Caco-2 (cell line): ENCODE measurements around the gene TMLHE. TPM values are rescaled to one million over a fixed set of nuclear protein-coding genes. Genes with fewer than 3 reads are reported as not detected.
A peak's percentile ranks its signal among the peaks of the same experiment; 100 is the strongest.

Experiments used
- BruUV-seq: library from RNA; stranded (reverse); fragments of 400-500 nt; replicated peaks from 2 replicates; lab custom pipeline; 2021; lab: Mats Ljungman, UMichigan
- CTCF ChIA-PET: fragments of 300-600 bp; sonication (Branson Sonifier 250); formaldehyde crosslinking; loops from one replicate; lab custom pipeline; 2022; ENCODE audit warnings: antibody characterized with exemption; lab: Charles Lee
- POLR2A ChIA-PET: fragments of 300-600 bp; sonication (Branson Sonifier 250); formaldehyde crosslinking; loops from one replicate; lab custom pipeline; 2022; ENCODE audit warnings: antibody characterized with exemption; lab: Charles Lee
- DNase-seq, 2 experiments: peaks; one replicate each; pipeline versions ENCODE4 v3.0.0 to v3.0.0-alpha.2; 2020 to 2022
- H3K27me3 ChIP-seq: replicated peaks from 2 replicates; pipeline ENCODE4 v1.6.0; 2011; ENCODE audit warnings: low read length; ENCODE audit not compliant: control insufficient read depth, insufficient read depth
- H3K36me3 ChIP-seq: 2 replicates; pipeline ENCODE4 v1.5.1; 2011; ENCODE audit warnings: low read length; ENCODE audit not compliant: control insufficient read depth, insufficient read depth
- H3K4me1 ChIP-seq: fragments of 250-450 bp; sonication (Bioruptor Pico); 2 replicates; pipeline ENCODE4 v1.5.1; 2020; ENCODE audit warnings: mild to moderate bottlenecking
- H3K4me3 ChIP-seq: 2 replicates; pipeline ENCODE4 v1.5.1; 2011; ENCODE audit warnings: low read depth, mild to moderate bottlenecking, control low read depth, low read length
- H3K9me3 ChIP-seq: fragments of 250-450 bp; sonication (Bioruptor Pico); 2 replicates; pipeline ENCODE4 v1.5.1; 2020; ENCODE audit warnings: mild to moderate bottlenecking, moderate library complexity
- H3K27ac Mint-ChIP-seq: one replicate; pipeline ENCODE4 v1.8.0; 2022; ENCODE audit warnings: mixed read lengths; ENCODE audit not compliant: unreplicated experiment
- H3K27me3 Mint-ChIP-seq: one replicate; pipeline ENCODE4 v1.8.0; 2022; ENCODE audit warnings: mixed read lengths; ENCODE audit not compliant: insufficient read depth, unreplicated experiment
- H3K36me3 Mint-ChIP-seq: one replicate; pipeline ENCODE4 v1.8.0; 2022; ENCODE audit warnings: mild to moderate bottlenecking, mixed read lengths; ENCODE audit not compliant: insufficient read depth, unreplicated experiment
- H3K4me1 Mint-ChIP-seq: one replicate; pipeline ENCODE4 v1.8.0; 2022; ENCODE audit warnings: low read depth, mixed read lengths; ENCODE audit not compliant: unreplicated experiment
- H3K4me3 Mint-ChIP-seq: one replicate; pipeline ENCODE4 v1.8.0; 2022; ENCODE audit warnings: mild to moderate bottlenecking, moderate library complexity, mixed read lengths; ENCODE audit not compliant: unreplicated experiment
- H3K9me3 Mint-ChIP-seq: one replicate; pipeline ENCODE4 v1.8.0; 2022; ENCODE audit warnings: mixed read lengths; ENCODE audit not compliant: unreplicated experiment
- CTCF ChIP-seq, 2 experiments: fragments of 200-600 bp in 1 of 2; IDR thresholded peaks; 1 replicate in 1 of 2; 2 replicates in 1 of 2; pipeline versions ENCODE4 v1.5.1 to v1.8.0; 2011 to 2022; ENCODE audit warnings: antibody characterized with exemption in 1 of 2, control low read depth in 1 of 2, inconsistent platforms in 1 of 2, low read depth in 1 of 2, low read length in 1 of 2, mild to moderate bottlenecking in 1 of 2, moderate library complexity in 1 of 2; ENCODE audit not compliant: insufficient read depth in 1 of 2, severe bottlenecking in 1 of 2, unreplicated experiment in 1 of 2
- intact Hi-C: fragments of 100-400 bp; cut with micrococcal nuclease; formaldehyde crosslinking; loops from one replicate; pipeline ENCODE4 v1.10.0; 2022; ENCODE audit not compliant: unreplicated experiment
- total RNA-seq: library from RNA; stranded (reverse); gene quantifications from 2 replicates; pipeline ENCODE4 v1.2.3, GENCODE V29; 2022

The TMLHE gene
- total RNA-seq, 1 experiment from 2014 or later, result 14.0 TPM

GRCh38 chrX:155613927-155614559 lies 1.3 kb upstream of the TMLHE start:
- no peak for DNase-seq
- Mint-ChIP-seq H3K36me3 (no peaks in the 10 kb centered on the region), H3K4me1 (no peaks in the 10 kb centered on the region), H3K4me3 (peak overlapping the region; percentile 81), H3K27ac (no peak overlapping the region), H3K27me3 (peaks cover 2% of the 10 kb centered on the region), H3K9me3 (no peaks in the 10 kb centered on the region)
- CTCF ChIA-PET, result no interaction called here
- no peaks in the 10 kb centered on the region for H3K36me3 ChIP-seq
- no peak for TF ChIP-seq CTCF (IDR thresholded peaks at IDR 0.05; ENCODE audit: insufficient read depth in 1 of 2, low read depth in 1 of 2, low read length in 1 of 2, severe bottlenecking in 1 of 2, unreplicated experiment in 1 of 2)
- intact Hi-C loops, result no loop called here
- no peaks in the 10 kb centered on the region for H3K27me3 ChIP-seq
- H3K4me1 ChIP-seq, result no peaks in the 10 kb centered on the region
- no peaks in the 10 kb centered on the region for H3K9me3 ChIP-seq
- no peak overlapping the region for H3K4me3 ChIP-seq
- POLR2A ChIA-PET, result no interaction called here
- BruUV-seq, result no TSS peak

- BruUV-seq, result no TSS peak
- no peaks in the 10 kb centered on the region for H3K27me3 ChIP-seq
- H3K9me3 Mint-ChIP-seq, result peaks cover 6% of the 10 kb centered on the region
- ChIA-PET CTCF (no interaction called here), POLR2A (no interaction called here)
- H3K27ac Mint-ChIP-seq, result no peak overlapping the region
- H3K36me3 Mint-ChIP-seq, result no peaks in the 10 kb centered on the region
- no peak overlapping the region for H3K4me3 Mint-ChIP-seq
- H3K9me3 ChIP-seq, result no peaks in the 10 kb centered on the region
- H3K4me1 ChIP-seq, result no peaks in the 10 kb centered on the region
- intact Hi-C loops, result no loop called here
- no peaks in the 10 kb centered on the region for H3K36me3 ChIP-seq
- H3K27me3 Mint-ChIP-seq, result no peaks in the 10 kb centered on the region
- DNase-seq, result no peak
- no peaks in the 10 kb centered on the region for H3K4me1 Mint-ChIP-seq
- H3K4me3 ChIP-seq, result no peak overlapping the region
- no peak for TF ChIP-seq CTCF (IDR thresholded peaks at IDR 0.05; ENCODE audit: insufficient read depth in 1 of 2, low read depth in 1 of 2, low read length in 1 of 2, severe bottlenecking in 1 of 2, unreplicated experiment in 1 of 2)
Observed at GRCh38 chrX:155611302-155611701, 1.4 kb downstream of the TMLHE start.

GRCh38 chrX:155592981-155593380 lies 19.8 kb downstream of the TMLHE start:
- Histone ChIP-seq H3K27me3 (no peaks in the 10 kb centered on the region), H3K4me1 (no peaks in the 10 kb centered on the region), H3K4me3 (no peak overlapping the region), H3K36me3 (no peaks in the 10 kb centered on the region), H3K9me3 (no peaks in the 10 kb centered on the region)
- no peak overlapping the region for H3K4me3 Mint-ChIP-seq
- no peaks in the 10 kb centered on the region for H3K36me3 Mint-ChIP-seq
- peaks cover 10% of the 10 kb centered on the region for H3K9me3 Mint-ChIP-seq
- ChIA-PET CTCF (no interaction called here), POLR2A (no interaction called here)
- BruUV-seq, result no TSS peak
- H3K4me1 Mint-ChIP-seq, result no peaks in the 10 kb centered on the region
- H3K27ac Mint-ChIP-seq, result no peak overlapping the region
- intact Hi-C loops, result no loop called here
- DNase-seq, result no peak
- no peak for TF ChIP-seq CTCF (IDR thresholded peaks at IDR 0.05; ENCODE audit: insufficient read depth in 1 of 2, low read depth in 1 of 2, low read length in 1 of 2, severe bottlenecking in 1 of 2, unreplicated experiment in 1 of 2)
- H3K27me3 Mint-ChIP-seq, result no peaks in the 10 kb centered on the region
